Prostate gland (tissue), 2 donors: ENCODE data around the gene NR2C2AP. TPM values are rescaled to one million over a fixed set of nuclear protein-coding genes. Genes with fewer than 3 reads are reported as not detected.

ENCODE experiments used
- DNase-seq: peaks from one replicate; pipeline ENCODE4 v3.0.0-alpha.2; 2019; ENCODE audit warnings: low spot score
- H3K27ac ChIP-seq, 2 donors: fragments of 200-600 bp; sonication (generic); 2 replicates each; pipeline ENCODE4 v1.5.1; 2017 to 2019
- H3K27me3 ChIP-seq: fragments of 200-600 bp; sonication (generic); replicated peaks from 2 replicates; pipeline ENCODE4 v1.5.1; 2019; ENCODE audit not compliant: insufficient read depth
- H3K36me3 ChIP-seq, 2 donors: fragments of 200-600 bp; sonication (generic); 1 replicate in 1 of 2; 2 replicates in 1 of 2; pipeline versions ENCODE4 v1.5.1 to v1.8.1; 2017 to 2019
- H3K4me1 ChIP-seq: fragments of 200-600 bp; sonication (generic); replicated peaks from 2 replicates; pipeline ENCODE4 v1.5.1; 2019
- H3K4me3 ChIP-seq, 2 donors: fragments of 200-600 bp; sonication (generic); 2 replicates each; pipeline ENCODE4 v1.5.1; 2017 to 2019
- H3K9me3 ChIP-seq: fragments of 200-600 bp; sonication (generic); 2 replicates; pipeline ENCODE4 v1.5.1; 2017
- POLR2A ChIP-seq: fragments of 450-650 bp; IDR thresholded peaks from one replicate; pipeline ENCODE4 v1.6.1; 2016; ENCODE audit warnings: antibody characterized with exemption, mild to moderate bottlenecking
- POLR2AphosphoS5 ChIP-seq: sonication (generic); formaldehyde crosslinking; IDR thresholded peaks from one replicate; pipeline ENCODE4 v1.6.1; 2017; ENCODE audit warnings: antibody characterized with exemption
- WGBS: methylation state at CpG from one replicate; pipeline ENCODE4 v1.1.5; 2018; 5-methylcytosine and 5-hydroxymethylcytosine counted together
- intact Hi-C: fragments of 100-400 bp; cut with DNase I; formaldehyde crosslinking; loops from one replicate; pipeline ENCODE4 v1.14.2; 2022
- small RNA-seq, 2 donors: library from RNA; depleted of rRNA; stranded (forward); fragments of <200 nt; gene quantifications; one replicate each; pipeline ENCODE3, GENCODE V24; 2016
- total RNA-seq, 2 donors: library from RNA; depleted of rRNA; stranded (reverse); fragments of >200 nt; gene quantifications; one replicate each; pipeline ENCODE4 v1.1.0, GENCODE V29; 2016
- TF ChIP-seq, protein P1 (sequence below), 4 experiments: fragments of 200-600 bp in 2 of 4; fragments of 450-650 bp in 2 of 4; sonication (generic) in 2 of 4; IDR thresholded peaks; 1 replicate in 3 of 4; 2 replicates in 1 of 4; pipeline ENCODE4 v1.5.1; 2016 to 2019; ENCODE audit warnings: antibody characterized with exemption in 4 of 4, mild to moderate bottlenecking in 2 of 4, moderate library complexity in 2 of 4

NR2C2AP gene
- total RNA-seq, 2 donors from 2014 or later: 12.8 to 13.2 TPM

GRCh38 chr19:19155495-19156219 lies 47.6 kb downstream of the NR2C2AP start:
- TF ChIP-seq POLR2A (no peak), POLR2AphosphoS5 (no peak)
- TF ChIP-seq, protein P1, sequence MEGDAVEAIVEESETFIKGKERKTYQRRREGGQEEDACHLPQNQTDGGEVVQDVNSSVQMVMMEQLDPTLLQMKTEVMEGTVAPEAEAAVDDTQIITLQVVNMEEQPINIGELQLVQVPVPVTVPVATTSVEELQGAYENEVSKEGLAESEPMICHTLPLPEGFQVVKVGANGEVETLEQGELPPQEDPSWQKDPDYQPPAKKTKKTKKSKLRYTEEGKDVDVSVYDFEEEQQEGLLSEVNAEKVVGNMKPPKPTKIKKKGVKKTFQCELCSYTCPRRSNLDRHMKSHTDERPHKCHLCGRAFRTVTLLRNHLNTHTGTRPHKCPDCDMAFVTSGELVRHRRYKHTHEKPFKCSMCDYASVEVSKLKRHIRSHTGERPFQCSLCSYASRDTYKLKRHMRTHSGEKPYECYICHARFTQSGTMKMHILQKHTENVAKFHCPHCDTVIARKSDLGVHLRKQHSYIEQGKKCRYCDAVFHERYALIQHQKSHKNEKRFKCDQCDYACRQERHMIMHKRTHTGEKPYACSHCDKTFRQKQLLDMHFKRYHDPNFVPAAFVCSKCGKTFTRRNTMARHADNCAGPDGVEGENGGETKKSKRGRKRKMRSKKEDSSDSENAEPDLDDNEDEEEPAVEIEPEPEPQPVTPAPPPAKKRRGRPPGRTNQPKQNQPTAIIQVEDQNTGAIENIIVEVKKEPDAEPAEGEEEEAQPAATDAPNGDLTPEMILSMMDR (IDR thresholded peaks at IDR 0.05): no peak
- intact Hi-C loops: no loop called here
- H3K4me1 ChIP-seq: no peaks in the 10 kb centered on the region
- no peaks in the 10 kb centered on the region for H3K36me3 ChIP-seq
- H3K4me3 ChIP-seq: no peak overlapping the region
- H3K9me3 ChIP-seq: no peaks in the 10 kb centered on the region
- WGBS: 97% methylated on average over 10 of the region's 10 CpGs
- H3K27ac ChIP-seq: no peak overlapping the region
- DNase-seq: no peak
- H3K27me3 ChIP-seq: no peaks in the 10 kb centered on the region

DNA sequence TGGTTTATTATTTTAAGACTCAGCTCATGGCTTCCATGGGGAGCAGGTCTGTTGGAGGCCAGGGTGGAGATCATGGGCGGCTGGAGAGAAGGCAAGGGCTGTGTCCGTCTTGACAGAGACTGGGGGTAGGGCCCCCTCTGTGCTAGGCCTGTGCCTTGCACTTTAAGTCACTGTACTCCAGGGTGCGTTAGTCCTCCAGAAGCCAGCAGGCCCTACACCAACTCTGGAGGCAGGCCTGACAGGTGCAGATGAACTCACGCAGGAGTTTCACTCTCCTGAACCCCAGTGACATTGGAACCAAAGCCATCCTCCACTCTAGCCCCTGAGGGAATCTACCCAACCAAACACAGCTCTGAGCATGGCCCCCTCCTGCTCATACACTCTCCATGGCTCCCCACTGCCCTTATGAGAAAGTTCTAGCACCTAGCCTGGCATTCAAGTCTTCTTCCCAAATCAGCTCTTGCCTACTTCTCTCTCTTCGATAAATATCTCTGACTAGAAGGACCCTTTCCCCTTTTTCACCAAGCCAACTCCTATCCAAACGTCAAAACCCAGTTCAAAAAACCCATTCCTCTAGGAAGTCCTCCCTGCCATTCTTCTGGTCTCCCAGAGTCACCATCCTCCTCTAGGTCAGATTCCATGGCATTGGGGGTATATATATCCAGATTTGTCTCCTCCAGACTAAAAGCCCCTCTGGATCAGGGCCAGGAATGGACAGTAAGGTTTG lies 48.3 kb downstream of the NR2C2AP start:
- Histone ChIP-seq H3K27me3 (no peaks in the 10 kb centered on the region), H3K36me3 (no peaks in the 10 kb centered on the region), H3K27ac (no peak overlapping the region)

DNA sequence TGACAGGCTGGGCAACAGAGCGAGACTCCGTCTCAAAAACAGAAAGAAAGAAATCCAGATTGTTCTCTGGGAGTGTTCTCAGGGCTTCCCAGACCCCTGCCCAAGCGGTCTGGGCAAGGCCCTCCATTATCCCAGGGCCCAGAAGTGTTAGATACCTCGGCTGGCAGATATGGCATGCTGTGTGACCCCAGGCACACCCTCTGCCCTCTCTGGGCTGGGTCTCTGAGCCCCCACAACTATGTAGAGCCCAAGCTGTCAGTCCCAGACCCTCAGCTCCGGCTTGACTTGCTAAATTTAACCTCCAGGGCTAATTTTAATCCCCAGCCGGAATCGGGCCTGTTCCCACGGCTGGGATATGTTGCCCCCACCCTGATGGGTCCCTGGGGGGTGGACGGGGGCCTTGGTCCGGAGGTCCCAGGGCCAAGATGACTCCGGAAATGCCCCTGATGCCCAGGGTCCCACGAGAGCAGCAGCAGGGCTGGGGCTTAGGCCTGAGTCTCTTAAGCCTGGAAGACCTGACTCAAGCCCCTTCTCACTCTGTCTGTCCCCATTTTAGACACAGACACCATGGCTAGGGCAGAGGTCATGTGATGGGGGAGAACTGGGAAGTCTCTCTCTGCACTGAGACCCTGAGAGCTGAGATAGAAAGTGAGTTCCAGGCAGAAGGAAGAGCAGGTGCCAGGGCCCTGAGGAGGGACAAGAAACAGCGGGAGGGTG lies 50.4 kb downstream of the NR2C2AP start:
- no peak for DNase-seq
- Histone ChIP-seq H3K27ac (no peak overlapping the region), H3K4me1 (no peaks in the 10 kb centered on the region), H3K9me3 (no peaks in the 10 kb centered on the region), H3K4me3 (no peak overlapping the region), H3K36me3 (no peaks in the 10 kb centered on the region), H3K27me3 (no peaks in the 10 kb centered on the region)
- TF ChIP-seq POLR2A: no peak
- TF ChIP-seq POLR2AphosphoS5: no peak
- TF ChIP-seq, protein P1 (IDR thresholded peaks at IDR 0.05): no peak
- WGBS: 87% methylated on average over 13 of the region's 13 CpGs
- intact Hi-C loops: no loop called here

More for the DNA sequence above, 48.3 kb downstream of the NR2C2AP start:
- no peaks in the 10 kb centered on the region for H3K9me3 ChIP-seq
- H3K4me1 ChIP-seq: no peaks in the 10 kb centered on the region
- no peak for DNase-seq
- TF ChIP-seq POLR2A (no peak), POLR2AphosphoS5 (no peak)
- TF ChIP-seq, protein P1 (IDR thresholded peaks at IDR 0.05): no peak
- WGBS: 93% methylated on average over 6 of the region's 6 CpGs
- no peak overlapping the region for H3K4me3 ChIP-seq
- intact Hi-C loops: no loop called here

GRCh38 chr19:19151418-19151817 lies 51.8 kb downstream of the NR2C2AP start:
- Histone ChIP-seq H3K4me3 (no peak overlapping the region), H3K36me3 (no peaks in the 10 kb centered on the region), H3K27ac (no peak overlapping the region), H3K4me1 (no peaks in the 10 kb centered on the region), H3K9me3 (no peaks in the 10 kb centered on the region), H3K27me3 (no peaks in the 10 kb centered on the region)
- intact Hi-C loops: no loop called here
- DNase-seq: no peak
- TF ChIP-seq POLR2AphosphoS5 (no peak), POLR2A (no peak)
- TF ChIP-seq, protein P1 (IDR thresholded peaks at IDR 0.05): no peak
- 78% methylated on average over 11 of the region's 11 CpGs for WGBS

Small RNA genes lying within 50 kb of the gene (small RNA-seq; reads per million reads assigned to genes)
- gene RNU6-1028P: 0 reads per million in 2 donors

Other genes with a start within 250 kb of the NR2C2AP start
- 10 to 100 TPM; 41.8 to 99.6 TPM for gene SUGP2, start 169.9 kb downstream of the NR2C2AP start, total RNA-seq
- gene ARMC6, start 169.8 kb downstream of the NR2C2AP start, total RNA-seq: 10 to 100 TPM; 36.1 to 43.3 TPM
- gene SLC25A42, start 139.4 kb downstream of the NR2C2AP start, total RNA-seq: 10 to 100 TPM; 11.5 to 18.6 TPM
- 10 to 100 TPM; 24.0 to 40.9 TPM for gene TMEM161A, start 64.9 kb downstream of the NR2C2AP start, total RNA-seq
- gene MEF2B, start 33.2 kb downstream of the NR2C2AP start, total RNA-seq: not detected
- 10 to 100 TPM; 18.0 to 26.9 TPM for gene BORCS8, start 11.3 kb downstream of the NR2C2AP start, total RNA-seq
- 10 to 100 TPM; 44.2 to 46.3 TPM for gene RFXANK, start 11.2 kb downstream of the NR2C2AP start, total RNA-seq
- gene NCAN, start 8.5 kb upstream of the NR2C2AP start, total RNA-seq: 1 to 10 TPM in 1 of 2 donors, not detected in 1; 1.2 TPM
- gene TM6SF2, start 69.9 kb upstream of the NR2C2AP start, total RNA-seq: 1 to 10 TPM in 1 of 2 donors, not detected in 1; 3.4 TPM
- 10 to 100 TPM; 51.1 to 53.5 TPM for gene SUGP1, start 117.1 kb upstream of the NR2C2AP start, total RNA-seq
- 100 to 1,000 TPM in 1 of 2 donors, 10 to 100 TPM in 1; 52.5 to 106 TPM for gene MAU2, start 117.4 kb upstream of the NR2C2AP start, total RNA-seq
- 100 to 1,000 TPM in 1 of 2 donors, 10 to 100 TPM in 1; 41.7 to 138 TPM for gene GATAD2A, start 202.3 kb upstream of the NR2C2AP start, total RNA-seq